T-helper 2 cell treated with Interferon-gamma antibody and Interleukin-4, amounts not matched to agents 100 ng/mL and 5 ng/mL, for 36 hours (primary cell): Measurements from ENCODE around the gene EIF2D. TPM values are rescaled to one million over a fixed set of nuclear protein-coding genes. Genes with fewer than 3 reads are reported as not detected.

ENCODE experiments used
- intact Hi-C: fragments of 100-400 bp; cut with micrococcal nuclease; formaldehyde crosslinking; loops from one replicate; pipeline ENCODE4 v1.15.1; 2023
- total RNA-seq: library from RNA; stranded (reverse); gene quantifications from 2 replicates; pipeline ENCODE4 v1.2.3, GENCODE V29; 2022

Gene EIF2D
- total RNA-seq, 1 donor from 2014 or later = 45.4 TPM

DNA sequence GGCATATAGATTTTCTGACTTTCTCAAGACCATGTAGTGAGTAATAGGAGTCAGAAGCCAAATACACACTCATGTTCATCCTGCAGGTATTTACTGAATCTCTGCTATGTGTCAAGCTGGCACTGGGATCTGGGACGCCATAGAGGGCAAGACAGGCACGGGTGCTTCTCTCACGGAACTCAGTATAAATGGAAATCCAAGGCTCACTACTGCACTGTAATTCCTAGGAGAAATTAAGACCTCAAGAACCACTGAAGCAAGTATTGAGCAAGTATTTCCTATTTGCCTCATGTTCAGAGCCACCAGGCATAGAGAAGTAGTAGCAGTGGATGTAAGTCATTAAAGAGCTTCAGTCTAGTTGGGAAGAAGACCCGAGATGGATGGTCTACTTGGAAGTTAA is 38.9 kb downstream of the EIF2D start:
- intact Hi-C loops = no loop called here

DNA sequence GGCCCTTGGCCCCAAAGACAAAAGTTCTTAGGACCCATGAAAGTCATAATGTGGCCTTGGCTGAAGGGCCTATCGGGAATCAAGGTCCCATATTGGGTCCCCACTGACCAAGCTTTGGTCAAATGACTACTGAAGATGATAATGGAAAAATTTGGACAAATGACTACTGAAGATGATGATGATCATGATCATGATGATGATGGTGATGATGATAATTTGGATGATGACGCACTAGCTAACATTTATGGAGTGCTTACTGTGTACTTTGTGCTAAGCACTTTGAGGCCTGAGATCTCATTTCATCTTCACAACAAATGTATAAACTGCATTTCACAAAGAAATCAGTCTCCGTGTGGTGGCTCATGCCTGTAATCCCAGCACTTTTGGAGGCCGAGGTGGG is 39.4 kb downstream of the EIF2D start:
- intact Hi-C loops = no loop called here

DNA sequence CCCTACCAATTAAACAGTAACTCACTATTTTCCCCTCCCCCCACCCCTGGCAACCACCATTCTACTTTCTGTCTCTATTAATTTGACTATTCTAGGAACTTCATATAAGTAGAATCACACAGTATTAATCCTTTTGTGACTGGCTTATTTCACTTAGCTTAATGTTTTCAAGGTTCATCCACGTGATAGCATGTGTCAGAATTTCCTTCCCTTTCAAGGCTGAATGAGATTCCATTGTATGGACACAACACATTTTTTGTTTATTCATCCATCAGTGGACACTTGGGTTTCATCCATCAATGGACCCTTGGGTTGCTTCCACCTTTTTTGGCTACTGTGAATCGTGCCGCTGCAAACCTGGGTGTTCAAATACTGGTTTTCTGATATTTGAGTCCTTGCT is 41.7 kb downstream of the EIF2D start:
- intact Hi-C loops = no loop called here

- intact Hi-C loops = no loop called here
These were observed 42.7 kb downstream of the EIF2D start for GRCh38 chr1:206569556-206569955.

DNA sequence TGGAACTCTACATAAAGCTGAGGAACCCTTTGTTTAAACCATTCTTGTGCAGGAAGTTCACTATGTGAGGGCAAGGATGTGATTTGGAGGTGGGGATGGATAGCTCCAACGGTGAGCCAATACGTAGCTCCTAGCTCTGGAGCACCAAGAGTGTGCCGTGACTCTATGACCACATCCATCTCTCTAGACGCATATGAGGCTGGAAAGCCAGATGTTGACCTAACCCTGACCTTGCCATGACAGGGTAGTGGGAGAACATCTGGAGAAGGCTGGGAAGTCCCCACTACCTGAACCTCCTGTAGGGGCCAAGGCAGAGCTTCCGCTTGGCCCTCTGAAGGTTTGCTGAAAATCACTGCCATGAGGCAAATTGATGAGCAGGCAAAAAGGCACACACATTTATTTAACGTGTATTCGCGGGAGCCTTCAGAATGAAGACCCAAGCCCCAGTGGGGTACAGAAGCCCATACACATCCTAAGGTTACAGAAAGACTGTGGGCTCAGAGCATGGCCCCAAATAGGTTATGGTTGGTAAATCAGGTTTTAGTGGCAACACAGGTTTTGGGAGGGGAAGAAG is 43.4 kb downstream of the EIF2D start:
- intact Hi-C loops = no loop called here

DNA sequence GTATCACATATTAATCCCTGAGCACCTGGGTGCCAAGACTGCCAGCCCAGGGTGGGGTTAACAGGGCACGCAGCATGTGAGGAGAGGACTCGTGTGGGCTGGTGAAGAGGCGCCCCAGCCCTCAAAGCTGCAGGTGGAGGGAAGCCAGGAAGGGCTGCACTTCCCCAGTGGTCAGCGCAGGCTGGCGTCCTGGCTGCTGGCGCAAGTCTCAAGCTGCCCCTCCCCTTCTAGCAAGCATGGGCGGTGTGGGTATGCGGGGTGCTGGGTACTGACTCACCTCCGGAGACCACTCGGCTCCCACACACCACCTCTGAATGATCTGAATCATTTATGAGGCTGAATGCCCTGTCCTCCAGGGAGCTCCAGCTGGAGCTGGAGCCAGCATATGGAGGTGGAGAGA is 44.0 kb downstream of the EIF2D start:
- intact Hi-C loops = no loop called here

GRCh38 chr1:206566999-206567398 is 45.3 kb downstream of the EIF2D start:
- intact Hi-C loops = no loop called here

DNA sequence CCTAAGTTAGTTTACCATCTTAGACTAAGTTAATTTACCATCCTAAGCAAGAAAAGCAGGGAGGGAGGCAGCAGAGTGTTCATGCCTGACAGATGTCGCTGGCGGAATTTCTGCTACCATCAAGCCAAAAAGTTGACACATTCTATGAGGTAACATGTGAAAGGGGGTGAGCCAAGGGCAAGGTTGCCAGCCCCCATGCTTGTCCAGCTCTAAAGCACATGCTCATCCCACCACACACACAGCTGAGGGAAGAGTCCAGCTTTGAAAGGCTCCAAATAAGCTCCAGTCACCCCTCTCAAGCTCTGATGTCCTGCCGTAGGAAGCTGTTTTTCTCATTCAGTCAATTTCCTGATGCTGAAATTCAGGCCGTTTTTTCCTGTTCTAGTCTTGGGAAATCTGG is 46.3 kb downstream of the EIF2D start:
- intact Hi-C loops = no loop called here

GRCh38 chr1:206563367-206564207 is 48.7 kb downstream of the EIF2D start:
- intact Hi-C loops = loop anchor here (1.0 to 2.0 kb wide), 3 partner anchors 11 to 19 kb away; no protein-coding TSS in a partner anchor

DNA sequence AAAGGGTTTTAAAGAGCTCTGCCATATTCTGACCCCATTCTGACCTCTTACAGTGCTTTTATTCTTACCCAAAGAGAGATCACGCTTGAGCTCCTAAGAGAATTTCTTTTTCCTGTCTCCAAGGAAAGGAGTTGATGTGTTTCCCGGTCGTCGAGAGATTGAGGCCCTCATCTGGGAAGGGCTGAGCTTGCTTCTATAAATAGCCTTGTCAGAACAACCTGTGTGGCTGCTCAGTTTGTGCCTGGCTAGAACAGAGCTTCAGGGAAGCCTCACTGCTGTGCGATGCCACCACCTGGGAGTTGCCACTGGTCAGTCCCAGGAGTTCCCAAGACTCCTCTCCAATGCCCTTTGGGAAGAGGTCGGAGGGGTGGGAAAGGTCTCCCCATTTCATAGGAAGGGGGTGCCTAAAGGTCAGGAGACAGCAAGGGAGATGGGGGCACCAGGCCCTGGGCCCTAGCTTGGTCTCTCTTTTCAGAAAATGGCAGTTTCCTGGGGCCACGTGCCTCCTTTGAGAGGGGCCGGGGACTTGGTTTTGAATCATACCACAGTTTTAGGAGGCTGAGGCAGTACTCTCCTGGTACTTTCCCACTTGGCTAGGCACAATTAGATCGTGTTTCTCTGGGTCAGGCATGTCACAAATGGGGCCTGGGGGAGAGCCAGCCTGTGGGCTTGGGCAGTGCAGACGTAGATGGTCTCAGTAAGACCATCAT is 52.1 kb downstream of the EIF2D start:
- intact Hi-C loops = no loop called here

- intact Hi-C loops = no loop called here
These were observed 52.6 kb downstream of the EIF2D start for GRCh38 chr1:206559672-206559995.

- intact Hi-C loops = no loop called here
These were observed 53.2 kb downstream of the EIF2D start for GRCh38 chr1:206558794-206559671.

GRCh38 chr1:206557636-206558473 is 54.4 kb downstream of the EIF2D start:
- intact Hi-C loops = loop anchor here (1.0 kb wide), 1 partner anchor 54 kb away; the partner anchor contains the start of gene EIF2D

DNA sequence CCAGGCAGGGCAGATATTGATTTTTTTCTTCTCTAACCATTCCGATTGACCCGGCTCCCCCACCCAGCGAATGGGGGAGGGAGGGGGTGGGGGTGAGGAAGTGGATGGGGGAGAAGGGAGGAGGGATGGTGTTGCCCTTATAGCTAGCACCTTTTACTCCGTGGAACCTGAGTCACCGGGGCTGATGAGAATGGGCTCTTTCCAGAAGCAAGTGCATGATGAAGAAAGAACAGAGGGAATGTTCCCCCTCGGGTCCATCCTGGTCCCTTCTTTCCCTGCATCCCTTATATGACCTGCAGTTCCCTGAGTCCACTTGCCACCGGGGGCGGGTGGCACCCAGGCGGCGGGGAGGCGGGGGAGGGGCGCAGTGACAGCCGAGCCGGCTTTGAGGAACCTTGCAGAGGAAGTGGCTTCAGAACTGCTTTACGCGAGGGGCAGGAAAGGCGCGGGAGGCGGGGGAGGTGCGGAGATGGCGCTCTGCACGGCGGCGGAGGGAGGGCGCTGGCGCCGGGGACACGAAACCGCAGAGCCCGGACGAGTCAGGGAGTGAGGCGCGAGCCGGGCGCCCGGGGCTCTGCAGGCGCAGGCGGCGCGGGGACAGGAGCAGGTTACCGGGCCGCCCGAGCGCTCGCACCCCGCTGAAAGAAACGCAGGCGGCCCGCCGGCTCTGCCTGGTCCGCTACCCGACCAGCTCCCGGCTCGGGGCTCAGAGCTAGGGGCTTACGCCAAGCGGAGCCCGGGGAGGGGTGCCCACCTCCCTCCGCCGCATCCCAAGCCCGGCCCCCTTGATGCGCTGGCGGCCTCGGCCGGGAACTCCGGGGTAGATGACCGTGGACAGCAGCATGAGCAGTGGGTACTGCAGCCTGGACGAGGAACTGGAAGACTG is 55.3 kb downstream of the EIF2D start:
- intact Hi-C loops = loop anchor here (1.0 kb wide), 4 partner anchors 18 to 55 kb away; partner anchors contain the start of genes EIF2D and RASSF5

DNA sequence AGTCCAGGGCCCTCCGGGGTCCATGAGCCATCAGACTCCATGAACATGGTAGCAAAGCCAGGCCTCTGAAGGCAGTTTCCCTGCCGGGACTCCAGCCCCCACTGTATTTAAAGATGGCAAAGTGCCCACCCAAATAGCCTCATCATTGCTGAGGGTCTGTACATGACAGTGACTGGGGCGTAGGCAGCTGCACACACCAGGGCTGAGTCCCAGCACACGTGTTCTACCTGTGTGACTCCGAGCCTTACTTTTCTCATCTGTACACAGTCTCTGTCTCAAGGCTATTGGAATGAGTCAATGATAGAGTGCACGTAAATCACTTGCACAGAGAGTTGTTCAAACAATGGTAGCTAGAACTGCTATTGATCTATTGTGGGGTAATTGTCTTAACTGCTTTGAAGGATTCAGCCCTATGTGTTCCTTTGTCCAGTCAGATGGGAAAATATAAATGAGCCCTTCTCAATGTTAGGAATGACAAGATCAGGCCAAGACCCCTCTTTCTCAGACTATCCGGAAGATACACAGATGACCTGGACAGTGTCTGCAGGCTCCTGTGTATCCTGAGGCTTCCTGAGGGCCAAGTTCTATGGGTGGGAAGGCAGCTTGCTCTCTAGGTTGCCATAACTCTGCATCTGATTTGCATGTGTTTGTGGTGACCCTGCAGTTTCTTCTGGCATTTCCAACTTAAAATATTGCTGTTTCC is 56.1 kb downstream of the EIF2D start:
- intact Hi-C loops = loop anchor here (1.0 kb wide), 3 partner anchors 19 to 49 kb away; partner anchors contain the start of gene RASSF5

DNA sequence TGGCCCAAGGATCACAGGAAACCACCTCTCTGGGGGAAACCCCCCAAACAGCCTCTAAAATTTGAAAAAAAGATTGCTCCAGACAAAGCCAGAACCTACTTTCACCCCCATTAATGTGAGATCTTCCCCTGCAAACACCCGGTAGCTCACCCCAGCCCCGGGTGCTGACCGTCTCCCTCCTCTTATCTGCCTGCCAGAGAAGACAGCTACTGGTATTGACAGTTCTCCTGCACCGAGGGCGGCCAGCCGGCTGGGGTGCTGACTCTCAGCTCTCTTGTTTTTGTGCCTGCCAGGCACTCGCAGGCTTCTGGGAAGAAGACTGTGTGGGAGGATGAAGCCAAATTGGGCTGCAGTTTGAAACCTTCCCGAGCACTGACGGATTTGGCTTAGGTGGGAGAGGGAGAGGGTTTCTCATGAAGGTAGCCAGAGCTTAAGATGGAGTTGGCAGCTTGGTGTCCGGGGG is 56.8 kb downstream of the EIF2D start:
- intact Hi-C loops = no loop called here

DNA sequence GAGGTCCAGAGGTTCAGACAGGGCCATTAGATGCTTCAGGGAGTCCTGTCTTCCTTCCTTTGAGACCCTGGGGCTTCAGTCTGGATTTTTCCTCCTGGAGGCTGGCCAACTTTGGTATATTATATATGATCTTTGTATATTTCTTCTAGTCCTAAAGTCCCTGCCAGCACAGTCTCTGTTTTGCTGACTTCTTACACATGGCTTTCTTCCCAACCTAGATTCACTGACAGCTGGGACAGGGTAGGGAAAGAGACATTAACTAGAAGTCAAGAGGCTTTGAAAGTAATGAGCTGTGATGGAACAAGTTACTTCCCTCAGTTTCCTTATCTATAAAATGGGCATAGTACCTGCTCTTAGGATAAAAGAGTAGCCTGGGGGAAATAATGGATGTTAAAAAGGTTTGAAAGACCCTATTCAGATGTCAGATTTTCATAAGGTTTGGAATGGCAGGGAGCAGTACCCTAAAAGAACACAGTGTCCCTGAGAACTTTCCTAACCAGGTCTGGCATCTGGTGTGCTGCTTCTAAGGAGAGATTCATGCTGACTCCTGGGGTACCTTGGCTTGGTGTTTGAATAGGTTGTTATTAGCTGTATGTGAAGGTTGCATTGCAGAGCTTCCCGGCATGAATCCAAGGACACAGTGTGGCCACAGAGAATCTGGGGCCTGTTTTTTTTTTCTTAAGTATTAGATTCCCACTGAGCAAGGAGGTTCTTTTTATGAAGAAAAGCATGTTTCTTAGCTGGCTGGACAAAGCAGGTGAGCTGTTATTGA is 57.4 kb downstream of the EIF2D start:
- intact Hi-C loops = loop anchor here (5.0 kb wide), 1 partner anchor 83 kb away; the partner anchor contains the start of gene IKBKE

- intact Hi-C loops = loop anchor here (5.0 kb wide), 1 partner anchor 82 kb away; the partner anchor contains the start of gene IKBKE
These were observed 58.1 kb downstream of the EIF2D start for GRCh38 chr1:206554211-206554610.
